GM13976 (cell line): Measurements from ENCODE around the gene TRIO.

Experiments used
- DNase-seq: peaks from one replicate; pipeline ENCODE4 v3.0.0; 2012; ENCODE audit warnings: low spot score
- CTCF ChIP-seq: IDR thresholded peaks from 2 replicates; pipeline ENCODE4 v1.5.1; 2012; ENCODE audit warnings: borderline replicate concordance, mild to moderate bottlenecking; ENCODE audit not compliant: insufficient read depth; ENCODE audit errors: extremely low read depth, missing control alignments, control extremely low read depth
- in situ Hi-C: fragments of 300-500 bp; cut with MboI; formaldehyde crosslinking; loops from one replicate; pipeline ENCODE4 v1.12.0; 2022; ENCODE audit warnings: low sequenced_read_pairs, mixed read lengths, inconsistent platforms; ENCODE audit not compliant: unreplicated experiment

Gene TRIO

GRCh38 chr5:14469551-14470377 is 326.6 kb downstream of the TRIO start:
- no peak for TF ChIP-seq CTCF
- in situ Hi-C loops, result no loop called here
- no peak for DNase-seq

GRCh38 chr5:14471507-14471906 is 328.4 kb downstream of the TRIO start:
- no peak for TF ChIP-seq CTCF
- in situ Hi-C loops, result no loop called here
- no peak for DNase-seq

GRCh38 chr5:14472986-14473567 is 329.9 kb downstream of the TRIO start:
- no peak for TF ChIP-seq CTCF
- DNase-seq, result no peak
- in situ Hi-C loops, result no loop called here

GRCh38 chr5:14475045-14475444 is 331.9 kb downstream of the TRIO start:
- TF ChIP-seq CTCF, result no peak
- in situ Hi-C loops, result no loop called here
- no peak for DNase-seq

- in situ Hi-C loops, result no loop called here
- no peak for DNase-seq
Measured at GRCh38 chr5:14476786-14477435, 333.8 kb downstream of the TRIO start.

More at GRCh38 chr5:14476786-14477435, 333.8 kb downstream of the TRIO start:
- no peak for TF ChIP-seq CTCF
